A549 treated with AZD9567 at 1 μM for 4 hours (cell line): ENCODE data around the gene BGN. TPM values are rescaled to one million over a fixed set of nuclear protein-coding genes. Genes with fewer than 3 reads are reported as not detected.

Source experiments
- total RNA-seq: library from RNA; stranded (reverse); fragments of 200-300 nt; extraction: Qiagen RNA extraction; gene quantifications from 5 replicates; pipeline ENCODE4 v1.2.3, GENCODE V29; 2022; ENCODE audit not compliant: insufficient read depth

Gene BGN
- not detected in 5 replicates for total RNA-seq

GRCh38 chrX:153494541-153495361 lies at the start of gene BGN:
Gene BGN, plus strand, starts transcription at chrX:153494980. Its CDS starts 9,652 bp downstream, at chrX:153504632.

GRCh38 chrX:153445856-153446635 lies 48.7 kb upstream of the BGN start, which contains the start of gene TREX2:
Gene TREX2, minus strand, starts transcription at chrX:153446056. Its CDS starts 626 bp downstream, at chrX:153445430.

GRCh38 chrX:153470411-153471363 lies 24.1 kb upstream of the BGN start, which contains the start of gene HAUS7:
Gene HAUS7, minus strand, starts transcription at chrX:153470576. Its CDS starts 19 bp downstream, at chrX:153470557.

GRCh38 chrX:153517423-153517822 lies 22.6 kb downstream of the BGN start, which contains the start of gene ATP2B3:
Gene ATP2B3, plus strand, starts transcription at chrX:153517642. Its CDS starts 18,606 bp downstream, at chrX:153536248.

Other genes starting within 250 kb of the BGN start
- not detected in 5 replicates for gene PNMA6F, start 173.2 kb upstream of the BGN start, total RNA-seq
- 5.1 to 8.0 TPM (median 6.3 TPM) in 5 replicates for gene ZNF275, start 160.8 kb upstream of the BGN start, total RNA-seq
- gene PNMA6E, start 93.6 kb upstream of the BGN start, total RNA-seq: 0.03 to 0.05 TPM in 2 of 5 replicates, not detected in the others
- gene ZFP92, start 83.5 kb upstream of the BGN start, total RNA-seq: 0.41 to 0.71 TPM (median 0.54 TPM) in 5 replicates
- 1.6 to 2.4 TPM (median 1.8 TPM) in 4 of 5 replicates, not detected in the other for gene TREX2, start 48.9 kb upstream of the BGN start, total RNA-seq
- 36.5 to 61.4 TPM (median 54.7 TPM) in 5 replicates for gene HAUS7, start 24.4 kb upstream of the BGN start, total RNA-seq
- 0.03 to 0.12 TPM (median 0.08 TPM) in 4 of 5 replicates, not detected in the other for gene ATP2B3, start 22.7 kb downstream of the BGN start, total RNA-seq
- gene CCNQ, start 104.2 kb downstream of the BGN start, total RNA-seq: 44.9 to 66.0 TPM (median 62.5 TPM) in 5 replicates
- 1.2 to 2.2 TPM (median 1.4 TPM) in 5 replicates for gene DUSP9, start 152.2 kb downstream of the BGN start, total RNA-seq
- 0.09 to 0.29 TPM (median 0.19 TPM) in 4 of 5 replicates, not detected in the other for gene PNCK, start 178.8 kb downstream of the BGN start, total RNA-seq
- 11.7 to 38.2 TPM (median 12.2 TPM) in 5 replicates for gene SLC6A8, start 192.9 kb downstream of the BGN start, total RNA-seq
- 353 to 447 TPM (median 363 TPM) in 5 replicates for gene BCAP31, start 229.4 kb downstream of the BGN start, total RNA-seq
- 3.6 to 4.2 TPM (median 4.0 TPM) in 5 replicates for gene ABCD1, start 229.9 kb downstream of the BGN start, total RNA-seq